Fibroblast of lung (primary cell): ENCODE results near the gene NR2F1-AS1. TPM values are rescaled to one million over a fixed set of nuclear protein-coding genes. Genes with fewer than 3 reads are reported as not detected.

Experiments used
- DNase-seq, 2 donors: peaks; one replicate each; pipeline versions ENCODE4 v3.0.0 to v3.0.0-alpha.2; 2010; ENCODE audit warnings: low read depth in 2 of 2
- H2AFZ ChIP-seq: 2 replicates; pipeline ENCODE4 v1.5.1; 2012; ENCODE audit warnings: low read length, control low read depth, inconsistent platforms
- H3K27ac ChIP-seq: 2 replicates; pipeline ENCODE4 v1.5.1; 2011; ENCODE audit warnings: low read length, control low read depth; ENCODE audit not compliant: insufficient read depth
- H3K27me3 ChIP-seq: 2 replicates; pipeline ENCODE4 v1.5.1; 2011; ENCODE audit warnings: mild to moderate bottlenecking, low read length; ENCODE audit not compliant: control insufficient read depth, insufficient read depth
- H3K36me3 ChIP-seq: 2 replicates; pipeline ENCODE4 v1.5.1; 2011; ENCODE audit warnings: low read length; ENCODE audit not compliant: control insufficient read depth, insufficient read depth
- H3K4me1 ChIP-seq: 2 replicates; pipeline ENCODE4 v1.5.1; 2011; ENCODE audit warnings: low read length; ENCODE audit not compliant: control insufficient read depth, insufficient read depth; ENCODE audit errors: extremely low read depth
- H3K4me2 ChIP-seq: 2 replicates; pipeline ENCODE4 v1.5.1; 2011; ENCODE audit warnings: low read length, control low read depth; ENCODE audit not compliant: insufficient read depth; ENCODE audit errors: extremely low read depth
- H3K4me3 ChIP-seq, 4 experiments: fragments of 200-600 bp in 1 of 4; sonication (generic) in 1 of 4; replicated peaks in 1 of 4; 2 replicates each; pipeline ENCODE4 v1.5.1; 2011 to 2016; ENCODE audit warnings: low read length in 4 of 4, low read depth in 3 of 4, mild to moderate bottlenecking in 3 of 4, control low read depth in 2 of 4, inconsistent platforms in 1 of 4, mixed read lengths in 1 of 4; ENCODE audit not compliant: insufficient read depth in 1 of 4; ENCODE audit errors: control extremely low read depth in 1 of 4
- H3K79me2 ChIP-seq: 2 replicates; pipeline ENCODE4 v1.5.1; 2012; ENCODE audit warnings: mild to moderate bottlenecking, low read length, inconsistent platforms; ENCODE audit not compliant: control insufficient read depth, insufficient read depth
- H3K9ac ChIP-seq: 2 replicates; pipeline ENCODE4 v1.5.1; 2011; ENCODE audit warnings: mild to moderate bottlenecking, low read length, control low read depth; ENCODE audit not compliant: insufficient read depth
- H3K9me3 ChIP-seq: 2 replicates; pipeline ENCODE4 v1.5.1; 2012; ENCODE audit warnings: low read depth, low read length; ENCODE audit not compliant: control insufficient read depth, insufficient read depth
- H4K20me1 ChIP-seq: 2 replicates; pipeline ENCODE4 v1.5.1; 2011; ENCODE audit warnings: low read length; ENCODE audit not compliant: control insufficient read depth, insufficient read depth; ENCODE audit errors: extremely low read depth
- EZH2 ChIP-seq: IDR thresholded peaks from 2 replicates; pipeline ENCODE4 v1.5.1; 2012; ENCODE audit warnings: low read length, control low read depth, mild to moderate bottlenecking; ENCODE audit errors: missing control alignments
- polyA plus RNA-seq, 2 donors: library from polyadenylated mRNA; depleted of rRNA in 1 of 2; stranded (reverse) in 1 of 2; unstranded in 1 of 2; fragments of >200 nt; gene quantifications; 2 replicates each; pipeline ENCODE4 v1.2.1, GENCODE V29; 2011 to 2012; ENCODE audit warnings: missing spikeins in 1 of 2
- total RNA-seq: library from RNA; depleted of rRNA; stranded (reverse); fragments of >200 nt; gene quantifications from 2 replicates; pipeline ENCODE4 v1.2.1, GENCODE V29; 2014
- TF ChIP-seq, protein P1 (sequence below), 2 donors: IDR thresholded peaks in 1 of 2; conservative IDR thresholded peaks in 1 of 2; 1 replicate in 1 of 2; 2 replicates in 1 of 2; pipeline ENCODE4 v1.5.1; 2011 to 2012; ENCODE audit warnings: low read length in 2 of 2, control low read depth in 1 of 2, inconsistent platforms in 1 of 2, low read depth in 1 of 2, mild to moderate bottlenecking in 1 of 2

NR2F1-AS1 gene
- total and polyA plus RNA-seq, 2 donors (not counting 1 experiment from before 2014, with no cell fraction given), result 29.6 to 44.6 TPM

- H3K4me1 ChIP-seq, result no peaks in the 10 kb centered on the region
- H3K79me2 ChIP-seq, result no peaks in the 10 kb centered on the region
- no peaks in the 10 kb centered on the region for H4K20me1 ChIP-seq
- no peak for DNase-seq
- no peaks in the 10 kb centered on the region for H3K9me3 ChIP-seq
- H3K4me2 ChIP-seq, result no peak overlapping the region
- no peak overlapping the region for H3K27ac ChIP-seq
- TF ChIP-seq, protein P1, sequence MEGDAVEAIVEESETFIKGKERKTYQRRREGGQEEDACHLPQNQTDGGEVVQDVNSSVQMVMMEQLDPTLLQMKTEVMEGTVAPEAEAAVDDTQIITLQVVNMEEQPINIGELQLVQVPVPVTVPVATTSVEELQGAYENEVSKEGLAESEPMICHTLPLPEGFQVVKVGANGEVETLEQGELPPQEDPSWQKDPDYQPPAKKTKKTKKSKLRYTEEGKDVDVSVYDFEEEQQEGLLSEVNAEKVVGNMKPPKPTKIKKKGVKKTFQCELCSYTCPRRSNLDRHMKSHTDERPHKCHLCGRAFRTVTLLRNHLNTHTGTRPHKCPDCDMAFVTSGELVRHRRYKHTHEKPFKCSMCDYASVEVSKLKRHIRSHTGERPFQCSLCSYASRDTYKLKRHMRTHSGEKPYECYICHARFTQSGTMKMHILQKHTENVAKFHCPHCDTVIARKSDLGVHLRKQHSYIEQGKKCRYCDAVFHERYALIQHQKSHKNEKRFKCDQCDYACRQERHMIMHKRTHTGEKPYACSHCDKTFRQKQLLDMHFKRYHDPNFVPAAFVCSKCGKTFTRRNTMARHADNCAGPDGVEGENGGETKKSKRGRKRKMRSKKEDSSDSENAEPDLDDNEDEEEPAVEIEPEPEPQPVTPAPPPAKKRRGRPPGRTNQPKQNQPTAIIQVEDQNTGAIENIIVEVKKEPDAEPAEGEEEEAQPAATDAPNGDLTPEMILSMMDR (conservative IDR thresholded peaks at IDR 0.05 in 1 of 2, IDR thresholded peaks at IDR 0.05 in 1 of 2; ENCODE audit: low read depth in 1 of 2, low read length in 2 of 2), result no peak
- TF ChIP-seq EZH2, result no peak
- no peak overlapping the region for H3K4me3 ChIP-seq
- H3K36me3 ChIP-seq, result no peaks in the 10 kb centered on the region
- no peak overlapping the region for H2AFZ ChIP-seq
- no peaks in the 10 kb centered on the region for H3K27me3 ChIP-seq
- no peak overlapping the region for H3K9ac ChIP-seq
Observed at GRCh38 chr5:93382188-93382825, 198.7 kb downstream of the NR2F1-AS1 start.

DNA sequence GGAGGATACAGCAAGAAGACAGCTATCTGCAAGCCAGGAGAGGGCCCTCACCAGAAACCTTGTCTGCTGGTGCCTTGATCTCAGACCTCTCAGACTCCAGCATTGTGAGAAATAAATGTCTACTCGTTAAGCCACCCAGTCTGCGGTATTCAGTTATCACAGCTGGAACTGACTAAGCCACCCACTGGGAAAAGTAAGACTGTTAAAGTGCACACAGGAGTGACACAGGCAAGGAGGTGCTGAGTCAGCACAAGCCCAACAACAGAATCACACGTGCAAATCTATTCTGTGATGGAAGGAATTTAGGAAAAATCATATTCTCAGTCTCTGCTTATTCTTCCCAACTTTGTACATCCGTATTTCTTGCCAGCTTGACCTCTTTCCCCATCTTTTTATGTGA, 200.0 kb downstream of the NR2F1-AS1 start:
- no peak overlapping the region for H3K4me3 ChIP-seq
- no peak overlapping the region for H3K4me2 ChIP-seq
- no peaks in the 10 kb centered on the region for H3K79me2 ChIP-seq
- H3K27me3 ChIP-seq, result no peaks in the 10 kb centered on the region
- H4K20me1 ChIP-seq, result no peaks in the 10 kb centered on the region
- peak in 1 of 2 donors; percentile 75 for DNase-seq
- TF ChIP-seq, protein P1 (conservative IDR thresholded peaks at IDR 0.05 in 1 of 2, IDR thresholded peaks at IDR 0.05 in 1 of 2; ENCODE audit: low read depth in 1 of 2, low read length in 2 of 2), result no peak
- TF ChIP-seq EZH2, result no peak
- no peak overlapping the region for H3K27ac ChIP-seq
- H2AFZ ChIP-seq, result no peak overlapping the region
- H3K9ac ChIP-seq, result no peak overlapping the region
- H3K4me1 ChIP-seq, result no peaks in the 10 kb centered on the region
- H3K36me3 ChIP-seq, result no peaks in the 10 kb centered on the region
- H3K9me3 ChIP-seq, result no peaks in the 10 kb centered on the region

GRCh38 chr5:93378073-93378472, 202.9 kb downstream of the NR2F1-AS1 start:
- H3K27me3 ChIP-seq, result no peaks in the 10 kb centered on the region
- H3K9ac ChIP-seq, result no peak overlapping the region
- no peaks in the 10 kb centered on the region for H3K4me1 ChIP-seq
- DNase-seq, result peak; percentile 82 to 88
- TF ChIP-seq EZH2, result no peak
- TF ChIP-seq, protein P1 (conservative IDR thresholded peaks at IDR 0.05 in 1 of 2, IDR thresholded peaks at IDR 0.05 in 1 of 2; ENCODE audit: low read depth in 1 of 2, low read length in 2 of 2), result no peak
- H3K79me2 ChIP-seq, result no peaks in the 10 kb centered on the region
- H3K27ac ChIP-seq, result no peak overlapping the region
- no peak overlapping the region for H2AFZ ChIP-seq
- no peak overlapping the region for H3K4me2 ChIP-seq
- no peaks in the 10 kb centered on the region for H3K36me3 ChIP-seq
- H3K9me3 ChIP-seq, result no peaks in the 10 kb centered on the region
- no peaks in the 10 kb centered on the region for H4K20me1 ChIP-seq
- H3K4me3 ChIP-seq, result no peak overlapping the region
